DOHH2 (cell line): ENCODE measurements around the gene CUL3.
"Not testable (repeated sequence)": the region's sequence is repeated elsewhere in the genome, so short reads cannot be mapped to it uniquely, and the experiment has no call there.

ENCODE experiments used
- H3F3A ChIP-seq: fragments of 200-600 bp; sonication (generic), shearing (Covaris generic); 2 replicates; pipeline ENCODE4 v1.6.0; 2016; ENCODE audit warnings: antibody characterized with exemption, mild to moderate bottlenecking; ENCODE audit not compliant: control insufficient read depth, insufficient read depth
- H3K27ac ChIP-seq: fragments of 200-600 bp; sonication (generic); 2 replicates; pipeline ENCODE4 v1.5.1; 2014; ENCODE audit warnings: low read depth, mild to moderate bottlenecking, low read length, moderate library complexity
- H3K27me3 ChIP-seq: fragments of 200-600 bp; sonication (generic); 2 replicates; pipeline ENCODE4 v1.6.1; 2014; ENCODE audit warnings: mild to moderate bottlenecking, low read length, mixed read lengths; ENCODE audit not compliant: control insufficient read depth
- H3K36me3 ChIP-seq: fragments of 200-600 bp; sonication (generic); 2 replicates; pipeline ENCODE4 v1.6.1; 2014; ENCODE audit warnings: mild to moderate bottlenecking, low read length, moderate library complexity, mixed read lengths; ENCODE audit not compliant: control insufficient read depth
- H3K4me1 ChIP-seq: fragments of 200-600 bp; sonication (generic); 2 replicates; pipeline ENCODE4 v1.6.1; 2014; ENCODE audit warnings: mild to moderate bottlenecking, low read length, mixed read lengths; ENCODE audit not compliant: control insufficient read depth
- H3K4me2 ChIP-seq: fragments of 200-600 bp; sonication (generic); 2 replicates; pipeline ENCODE4 v1.6.0; 2014; ENCODE audit warnings: mild to moderate bottlenecking, low read length, moderate library complexity
- H3K4me3 ChIP-seq: fragments of 200-600 bp; sonication (generic); 2 replicates; pipeline ENCODE4 v1.5.1; 2014; ENCODE audit warnings: mild to moderate bottlenecking, low read length, mixed read lengths
- H3K79me2 ChIP-seq: fragments of 200-600 bp; sonication (generic); 2 replicates; pipeline ENCODE4 v1.6.1; 2014; ENCODE audit warnings: mild to moderate bottlenecking, low read length, mixed read lengths; ENCODE audit not compliant: control insufficient read depth
- H3K9me2 ChIP-seq: fragments of 200-600 bp; sonication (generic); replicated peaks from 2 replicates; pipeline ENCODE4 v1.6.1; 2014; ENCODE audit warnings: mild to moderate bottlenecking, low read length, mixed read lengths; ENCODE audit not compliant: control insufficient read depth
- H3K9me3 ChIP-seq: fragments of 200-600 bp; sonication (generic); 2 replicates; pipeline ENCODE4 v1.6.1; 2014; ENCODE audit warnings: antibody characterized with exemption, low read length, mixed read lengths; ENCODE audit not compliant: control insufficient read depth, insufficient read depth
- H4K20me1 ChIP-seq: fragments of 200-600 bp; sonication (generic); 2 replicates; pipeline ENCODE4 v1.6.0; 2014; ENCODE audit warnings: low read depth, mild to moderate bottlenecking, antibody characterized with exemption, low read length, moderate library complexity; ENCODE audit not compliant: control insufficient read depth, insufficient read depth
- EZH2phosphoT487 ChIP-seq: fragments of 200-600 bp; sonication (generic); IDR thresholded peaks from 2 replicates; pipeline ENCODE4 v1.6.1; 2017; ENCODE audit warnings: borderline replicate concordance, mild to moderate bottlenecking, antibody characterized with exemption, low read length, moderate library complexity, mixed read lengths
- TF ChIP-seq, protein P1 (sequence below): fragments of 200-600 bp; sonication (generic); IDR thresholded peaks from one replicate; pipeline ENCODE4 v1.5.1; 2014; ENCODE audit warnings: antibody characterized with exemption, mild to moderate bottlenecking, low read depth, low read length; ENCODE audit not compliant: poor library complexity, severe bottlenecking

CUL3 gene

GRCh38 chr2:224485081-224486014 lies 99.8 kb downstream of the CUL3 start:
- H3K27me3 ChIP-seq, H3K27ac ChIP-seq, H3K9me2 ChIP-seq, H3K4me2 ChIP-seq, H3K9me3 ChIP-seq, H3K4me3 ChIP-seq, H3F3A ChIP-seq, H4K20me1 ChIP-seq: not testable (repeated sequence)
- Histone ChIP-seq H3K36me3 (peaks cover 83% of the 10 kb centered on the region), H3K4me1 (peaks cover 19% of the 10 kb centered on the region), H3K79me2 (peaks cover 49% of the 10 kb centered on the region)

- Histone ChIP-seq H3K9me2 (no peaks in the 10 kb centered on the region), H3K4me3 (no peak overlapping the region), H3F3A (peaks cover 4% of the 10 kb centered on the region; the same call in 1 of the 2 replicates), H3K4me1 (no peaks in the 10 kb centered on the region), H3K36me3 (peaks cover 87% of the 10 kb centered on the region), H4K20me1 (no peaks in the 10 kb centered on the region), H3K4me2 (no peak overlapping the region), H3K27me3 (no peaks in the 10 kb centered on the region), H3K27ac (no peak overlapping the region), H3K9me3 (no peaks in the 10 kb centered on the region), H3K79me2 (peaks cover under 1% of the 10 kb centered on the region; the same call in 1 of the 2 replicates)
- TF ChIP-seq EZH2phosphoT487, result no peak
- TF ChIP-seq, protein P1, sequence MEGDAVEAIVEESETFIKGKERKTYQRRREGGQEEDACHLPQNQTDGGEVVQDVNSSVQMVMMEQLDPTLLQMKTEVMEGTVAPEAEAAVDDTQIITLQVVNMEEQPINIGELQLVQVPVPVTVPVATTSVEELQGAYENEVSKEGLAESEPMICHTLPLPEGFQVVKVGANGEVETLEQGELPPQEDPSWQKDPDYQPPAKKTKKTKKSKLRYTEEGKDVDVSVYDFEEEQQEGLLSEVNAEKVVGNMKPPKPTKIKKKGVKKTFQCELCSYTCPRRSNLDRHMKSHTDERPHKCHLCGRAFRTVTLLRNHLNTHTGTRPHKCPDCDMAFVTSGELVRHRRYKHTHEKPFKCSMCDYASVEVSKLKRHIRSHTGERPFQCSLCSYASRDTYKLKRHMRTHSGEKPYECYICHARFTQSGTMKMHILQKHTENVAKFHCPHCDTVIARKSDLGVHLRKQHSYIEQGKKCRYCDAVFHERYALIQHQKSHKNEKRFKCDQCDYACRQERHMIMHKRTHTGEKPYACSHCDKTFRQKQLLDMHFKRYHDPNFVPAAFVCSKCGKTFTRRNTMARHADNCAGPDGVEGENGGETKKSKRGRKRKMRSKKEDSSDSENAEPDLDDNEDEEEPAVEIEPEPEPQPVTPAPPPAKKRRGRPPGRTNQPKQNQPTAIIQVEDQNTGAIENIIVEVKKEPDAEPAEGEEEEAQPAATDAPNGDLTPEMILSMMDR, result no peak
These were observed 105.3 kb downstream of the CUL3 start for GRCh38 chr2:224479826-224480225.

- Histone ChIP-seq H3K36me3 (peaks cover 47% of the 10 kb centered on the region), H3K79me2 (no peaks in the 10 kb centered on the region), H3K4me2 (no peak overlapping the region), H3K4me1 (no peaks in the 10 kb centered on the region), H3K27me3 (no peaks in the 10 kb centered on the region), H3F3A (peaks cover 27% of the 10 kb centered on the region), H3K4me3 (no peak overlapping the region), H3K27ac (no peak overlapping the region), H3K9me3 (no peaks in the 10 kb centered on the region), H3K9me2 (no peaks in the 10 kb centered on the region), H4K20me1 (no peaks in the 10 kb centered on the region)
- TF ChIP-seq, protein P1, result no peak
- no peak for TF ChIP-seq EZH2phosphoT487
These were observed 112.3 kb downstream of the CUL3 start for GRCh38 chr2:224472827-224473226.

DNA sequence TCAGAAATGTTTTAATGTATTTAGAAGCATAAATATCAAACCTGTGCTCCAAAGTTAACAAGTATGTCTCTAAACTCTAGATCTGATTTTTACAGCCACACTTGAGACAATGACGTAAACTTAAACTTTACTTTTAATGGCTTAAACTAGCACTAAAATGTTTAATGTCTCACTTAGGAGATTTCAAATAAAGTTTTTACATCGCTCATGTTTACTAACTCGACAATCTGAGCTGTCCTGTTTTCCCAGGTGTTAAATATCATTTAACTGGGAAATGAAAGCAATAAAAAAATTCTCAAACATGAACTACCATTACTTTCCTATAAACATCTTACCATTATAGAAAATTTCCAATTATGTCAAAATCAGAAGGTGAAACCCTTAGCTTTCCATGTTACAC lies 113.0 kb downstream of the CUL3 start:
- Histone ChIP-seq H3K4me1 (no peaks in the 10 kb centered on the region), H3F3A (peaks cover 29% of the 10 kb centered on the region), H3K27ac (no peak overlapping the region), H3K4me3 (no peak overlapping the region), H3K9me2 (no peaks in the 10 kb centered on the region), H3K27me3 (no peaks in the 10 kb centered on the region), H3K79me2 (no peaks in the 10 kb centered on the region), H4K20me1 (no peaks in the 10 kb centered on the region), H3K36me3 (peaks cover 40% of the 10 kb centered on the region), H3K4me2 (no peak overlapping the region), H3K9me3 (no peaks in the 10 kb centered on the region)
- TF ChIP-seq, protein P1, result no peak
- no peak for TF ChIP-seq EZH2phosphoT487
